Heart right ventricle (tissue), 16 donors: ENCODE measurements around the gene RIN1. TPM values are rescaled to one million over a fixed set of nuclear protein-coding genes. Genes with fewer than 3 reads are reported as not detected.
A peak's percentile ranks its signal among the peaks of the same experiment; 100 is the strongest.

Experiments used
- ATAC-seq, 8 donors: fragments of 200-7000 bp; cut with Tn5 transposase; one replicate each; pipeline ENCODE4 v1.9.1; 2020; ENCODE audit warnings: mild to moderate bottlenecking in 8 of 8, moderate library complexity in 8 of 8, moderate number of reproducible peaks in 1 of 8
- DNase-seq, 2 donors: peaks; one replicate each; pipeline ENCODE4 v3.0.0-alpha.2; 2020
- H3K27ac ChIP-seq, 10 donors: fragments of 200-600 bp; sonication (generic) in 2 of 10; one replicate each; pipeline versions ENCODE4 v1.5.0 to v1.8.0; 2020 to 2022; ENCODE audit warnings: mild to moderate bottlenecking in 3 of 10
- H3K27me3 ChIP-seq, 7 donors: fragments of 200-600 bp; one replicate each; pipeline ENCODE4 v1.8.0; 2021 to 2022; ENCODE audit warnings: mild to moderate bottlenecking in 2 of 7
- H3K36me3 ChIP-seq, 9 donors: fragments of 200-600 bp; sonication (generic) in 1 of 9; one replicate each; pipeline versions ENCODE4 v1.5.0 to v1.8.0; 2020 to 2022; ENCODE audit warnings: mild to moderate bottlenecking in 2 of 9
- H3K4me1 ChIP-seq, 9 donors: fragments of 200-600 bp; sonication (generic) in 1 of 9; one replicate each; pipeline versions ENCODE4 v1.5.0 to v1.8.0; 2020 to 2022; ENCODE audit warnings: mild to moderate bottlenecking in 4 of 9
- H3K4me3 ChIP-seq, 10 donors: fragments of 200-600 bp; sonication (generic) in 2 of 10; one replicate each; pipeline versions ENCODE4 v1.5.0 to v1.8.0; 2020 to 2022; ENCODE audit warnings: mild to moderate bottlenecking in 7 of 10, moderate library complexity in 2 of 10
- H3K9me3 ChIP-seq, 11 donors: fragments of 200-600 bp in 10 of 11; sonication (generic) in 2 of 11; one replicate each; pipeline versions ENCODE4 v1.5.0 to v1.8.0; 2013 to 2022; ENCODE audit warnings: mild to moderate bottlenecking in 2 of 11, control low read depth in 1 of 11, moderate library complexity in 1 of 11
- CTCF ChIP-seq, 9 donors: fragments of 200-600 bp; sonication (generic) in 2 of 9; IDR thresholded peaks; one replicate each; pipeline versions ENCODE4 v1.5.0 to v1.8.0; 2021 to 2022; ENCODE audit warnings: antibody characterized with exemption in 9 of 9, mild to moderate bottlenecking in 5 of 9, moderate library complexity in 1 of 9
- WGBS, 2 donors: extraction: QIAGEN DNeasy Blood & Tissue Kit; methylation state at CpG; one replicate each; pipeline ENCODE4 v1.1.7; 2013; ENCODE audit warnings: inconsistent platforms in 1 of 2; 5-methylcytosine and 5-hydroxymethylcytosine counted together
- intact Hi-C, 10 donors: fragments of 100-400 bp; cut with DNase I; formaldehyde crosslinking; loops; one replicate each; pipeline versions ENCODE4 v1.11.1 to v1.14.2; 2022
- polyA plus RNA-seq, 2 donors: library from polyadenylated mRNA; stranded (reverse); fragments of 200-250 nt; gene quantifications; one replicate each; pipeline ENCODE4 v1.2.3, GENCODE V29; 2013
- total RNA-seq, 10 donors: library from RNA; stranded (reverse); fragmentation: NEBNext Ultra II Directional in 3 of 10; extraction: Animal tissue kit (Norgen Biotek cat#: 25700) in 3 of 10; gene quantifications; one replicate each; pipeline versions ENCODE4 v1.2.1 to v1.2.4, GENCODE V29; 2021 to 2023
- donor health status: Arrhythmogenic right ventricular cardiomyopathy.
- donor health status: ischemic (EF 13 %, LVEDD 7.1; RV severe dilation, severe dysfunction).
- donor health status: healthy with polysubstance abuse.
- donor health status: DM: no; HTN: yes; CAD: no.
- donor health status: DM: no; HTN: no; CAD: no.
- donor health status: ischemic (EF 25% LVEDD 6.9; RV normal size, moderate dysfunction).
- donor health status: ischemic (EF 25% LVEDD 5.7; RV mildly dilated, moderate dysfunction).
- donor health status: healthy.
- donor health status: DM: yes; HTN: yes; CAD: no.
- donor health status: Ischemic cardiomyopathy.
- donor health status: ischemic (EF 35%, LVEDD 5.7; RV mildly dilated, moderate dysfunction).
- donor health status: nonischemic (EF 11% LVEDD 7.7; RV severe dilation, severe dysfunction).
- donor health status: DM: yes; HTN: yes; CAD: no.
- donor health status: PGD.
- donor health status: ischemic (EF 29% LVEDD 5.4; RV normal size, mild dysfunction).
- donor health status: nonischemic (EF 23%, LVEDD 6.1; RV moderate dilation, normal function).

RIN1 gene
- total and polyA plus RNA-seq, 12 donors, result 0.81 to 10.8 (median 1.9) TPM

- intact Hi-C loops, result loop anchor here in 3 of 10 donors (2.0 to 10.0 kb wide), 3 partner anchors 23 to 75 kb away; no protein-coding TSS in a partner anchor
- H3K27me3 ChIP-seq, result no peaks in the 10 kb centered on the region
- TF ChIP-seq CTCF (IDR thresholded peaks at IDR 0.05), result no peak
- 42 to 49% methylated on average over 3 of the region's 3 CpGs for WGBS, 2 donors
- H3K9me3 ChIP-seq, result no peaks in the 10 kb centered on the region
- no peak overlapping the region for H3K4me3 ChIP-seq
- DNase-seq, result no peak
- peaks cover 0 to 22% (median 14%) of the 10 kb centered on the region in 9 donors for H3K4me1 ChIP-seq
- H3K36me3 ChIP-seq, result no peaks in the 10 kb centered on the region
- H3K27ac ChIP-seq, result no peak overlapping the region
- no peak for ATAC-seq
Observed at GRCh38 chr11:66309475-66309874, 26.8 kb downstream of the RIN1 start.

- Histone ChIP-seq H3K9me3 (no peaks in the 10 kb centered on the region), H3K4me1 (no peaks in the 10 kb centered on the region), H3K27me3 (no peaks in the 10 kb centered on the region), H3K4me3 (no peak overlapping the region), H3K36me3 (no peaks in the 10 kb centered on the region), H3K27ac (no peak overlapping the region)
- 85 to 88% methylated on average over 12 of the region's 12 CpGs for WGBS, 2 donors
- no peak for TF ChIP-seq CTCF (IDR thresholded peaks at IDR 0.05)
- intact Hi-C loops, result loop anchor here in 1 of 10 donors (10.0 kb wide), 1 partner anchor 82 kb away; no protein-coding TSS in a partner anchor
- DNase-seq, result no peak
- ATAC-seq, result no peak
Observed at GRCh38 chr11:66302656-66303055, 33.6 kb downstream of the RIN1 start.

DNA sequence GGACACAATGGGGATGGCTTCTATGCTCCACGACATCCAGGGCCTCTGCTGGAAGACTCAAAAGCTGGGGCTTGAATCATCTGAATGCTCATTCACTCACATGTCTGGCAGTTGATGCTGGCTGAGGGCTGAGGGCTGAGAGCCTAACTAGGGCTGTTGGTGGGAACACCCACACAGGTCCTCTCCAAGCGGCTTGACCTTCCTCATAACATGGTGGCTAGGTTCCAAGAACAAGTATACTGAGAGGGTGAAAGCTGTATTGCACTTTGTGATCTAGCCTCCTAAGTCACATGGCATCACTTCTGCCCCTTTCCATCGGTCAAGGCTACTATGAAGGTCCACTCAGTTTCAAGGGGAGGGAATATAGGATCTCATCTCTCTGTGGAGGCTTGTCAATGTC, 37.0 kb downstream of the RIN1 start:
- ATAC-seq (peak in 5 of 8 donors; percentile 32 to 70 (median 42)), DNase-seq (no peak)
- Histone ChIP-seq H3K4me1 (no peaks in the 10 kb centered on the region), H3K36me3 (no peaks in the 10 kb centered on the region), H3K4me3 (no peak overlapping the region), H3K27me3 (peaks cover 3 to 12% (median 10%) of the 10 kb centered on the region in 7 donors), H3K27ac (no peak overlapping the region), H3K9me3 (no peaks in the 10 kb centered on the region)
- WGBS, 2 donors, result 46 to 54% methylated on average over 3 of the region's 3 CpGs
- no peak for TF ChIP-seq CTCF (IDR thresholded peaks at IDR 0.05)
- intact Hi-C loops, result no loop called here

DNA sequence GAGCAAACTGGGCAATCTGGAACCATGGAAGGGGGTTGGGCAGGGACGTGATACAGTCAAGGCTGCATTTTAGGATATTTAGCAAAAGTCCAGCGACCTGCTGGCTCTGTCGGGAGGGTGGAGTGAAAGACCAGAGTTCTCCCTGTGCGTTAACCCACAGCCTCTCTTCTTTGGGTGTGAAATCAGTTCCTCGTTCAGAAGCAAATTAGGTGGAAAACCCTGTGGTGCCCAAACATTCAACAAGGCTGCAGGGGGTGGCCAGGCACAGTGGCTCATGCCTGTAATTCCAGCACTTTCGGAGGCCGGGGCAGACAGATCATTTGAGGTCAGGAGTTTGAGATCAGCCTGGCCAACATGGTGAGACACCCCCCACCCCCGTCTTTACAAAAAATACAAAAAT, 38.6 kb downstream of the RIN1 start:
- no peak overlapping the region for H3K27ac ChIP-seq
- no peak for ATAC-seq
- intact Hi-C loops, result no loop called here
- DNase-seq, result no peak
- no peak overlapping the region for H3K4me3 ChIP-seq
- H3K27me3 ChIP-seq, result peaks cover 13 to 28% (median 25%) of the 10 kb centered on the region in 7 donors
- WGBS, 2 donors, result 43 to 49% methylated on average over 8 of the region's 8 CpGs
- TF ChIP-seq CTCF (IDR thresholded peaks at IDR 0.05), result no peak
- H3K36me3 ChIP-seq, result no peaks in the 10 kb centered on the region
- H3K4me1 ChIP-seq, result no peaks in the 10 kb centered on the region
- no peaks in the 10 kb centered on the region for H3K9me3 ChIP-seq
